Stimulated activated CD4-positive, alpha-beta T cell treated with anti-CD3 and anti-CD28 coated beads, Interleukin-12 subunit alpha, Interleukin-12 subunit beta, amount 100 ng/mL, for 4 hours (primary cell): Measurements from ENCODE around the gene EOMES.

Source experiments
- DNase-seq: peaks from one replicate; pipeline ENCODE4 v3.0.0-alpha.2; 2020

EOMES gene

GRCh38 chr3:27678234-27678633, 43.9 kb downstream of the EOMES start:
- DNase-seq, result no peak

DNA sequence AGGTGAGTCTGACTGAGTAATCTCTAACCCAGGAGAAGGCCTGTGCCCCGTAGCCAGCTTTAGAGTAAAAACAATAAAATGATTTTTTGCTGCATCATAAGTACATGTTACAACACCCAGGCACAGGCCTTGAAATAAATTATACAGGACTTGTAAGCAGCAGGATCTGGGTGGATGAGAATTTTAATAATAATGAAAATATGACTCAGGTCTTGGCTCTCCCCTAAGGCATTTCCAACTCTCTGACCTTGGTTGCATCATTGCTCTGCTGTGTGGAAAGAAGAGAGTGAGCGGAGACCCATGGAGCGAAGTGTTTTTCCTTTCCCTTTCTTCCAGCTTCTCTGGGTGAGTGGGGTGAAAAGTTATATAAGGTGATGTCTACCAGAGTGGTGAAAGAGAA, 44.6 kb downstream of the EOMES start:
- DNase-seq, result no peak

GRCh38 chr3:27675287-27675686, 46.8 kb downstream of the EOMES start:
- no peak for DNase-seq

DNA sequence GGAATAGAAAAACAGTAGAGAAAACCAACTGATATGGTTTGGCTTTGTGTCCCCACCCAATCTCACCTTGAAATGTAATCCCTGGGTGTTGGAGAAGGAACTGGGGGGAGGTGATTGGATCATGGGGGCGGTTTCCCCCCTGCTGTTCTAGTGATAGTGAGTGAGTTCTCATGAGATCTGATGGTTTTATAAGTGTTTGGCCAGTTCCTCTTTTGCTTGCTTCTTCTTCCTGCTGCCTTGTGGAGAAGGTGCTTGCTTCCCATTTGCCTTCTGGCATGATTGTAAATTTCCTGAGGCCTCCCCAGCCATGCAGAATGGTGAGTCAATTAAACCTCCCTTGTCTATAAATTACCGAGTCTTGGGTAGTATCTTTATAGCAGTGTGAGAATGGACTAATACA, 48.4 kb downstream of the EOMES start:
- DNase-seq, result no peak

GRCh38 chr3:27671101-27671500, 51.0 kb downstream of the EOMES start:
- no peak for DNase-seq

DNA sequence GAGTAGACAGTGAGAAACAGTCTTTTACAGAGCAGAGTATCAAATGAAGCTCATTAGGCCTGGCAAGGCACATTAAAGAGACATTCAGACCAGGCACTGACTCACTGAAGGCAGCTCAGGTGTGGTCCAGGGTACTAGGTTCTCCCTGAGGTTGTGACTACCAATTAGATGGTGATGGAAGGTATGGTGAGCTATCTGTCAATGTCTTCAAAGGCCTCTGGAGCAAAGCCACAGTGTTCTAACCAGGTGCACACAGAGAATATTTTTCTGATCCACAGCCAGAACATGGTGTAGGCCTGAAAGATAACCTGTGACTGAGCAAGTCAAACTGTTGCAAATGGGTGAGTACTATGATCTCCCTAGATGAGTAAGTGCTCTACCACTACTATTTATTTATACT, 51.5 kb downstream of the EOMES start:
- no peak for DNase-seq

DNA sequence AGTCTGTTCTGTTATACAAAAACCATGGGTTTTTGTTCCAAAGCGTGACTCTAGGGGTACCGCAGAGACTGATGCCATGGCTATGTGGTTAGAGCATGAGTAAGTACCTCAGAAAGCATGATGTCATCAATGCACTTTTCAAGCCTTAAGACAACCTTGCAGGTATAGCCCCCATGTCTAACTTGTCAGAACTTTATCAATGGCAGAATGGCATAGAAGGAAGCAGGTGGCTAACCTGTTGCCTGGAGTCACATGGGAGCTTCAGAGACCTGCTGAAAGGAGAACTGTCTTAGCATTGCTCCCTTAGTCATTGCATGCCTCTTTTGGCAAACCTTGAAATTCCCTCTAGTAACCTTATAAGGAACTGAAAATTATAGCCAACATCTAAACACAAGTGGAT, 52.5 kb downstream of the EOMES start:
- DNase-seq, result no peak

DNA sequence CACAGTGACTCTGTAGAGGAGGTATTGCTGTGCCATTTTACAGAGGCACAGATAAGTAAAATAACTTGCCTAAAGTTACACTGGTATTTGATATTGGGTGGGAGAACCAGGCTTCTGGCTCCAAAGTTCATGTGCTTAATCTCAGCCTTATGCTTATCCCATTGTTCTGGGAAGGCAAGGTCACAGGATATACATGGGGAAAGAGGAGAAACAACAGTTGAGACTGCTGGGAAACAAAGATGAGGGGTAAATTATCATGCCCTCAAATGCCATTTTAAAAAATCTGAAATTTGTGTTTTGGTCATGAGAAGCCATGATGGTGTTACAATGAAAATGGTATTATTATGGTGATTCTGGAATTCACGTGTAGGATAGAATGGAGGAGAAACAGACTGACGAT, 54.4 kb downstream of the EOMES start:
- DNase-seq, result no peak

GRCh38 chr3:27666708-27667107, 55.4 kb downstream of the EOMES start:
- DNase-seq, result no peak

DNA sequence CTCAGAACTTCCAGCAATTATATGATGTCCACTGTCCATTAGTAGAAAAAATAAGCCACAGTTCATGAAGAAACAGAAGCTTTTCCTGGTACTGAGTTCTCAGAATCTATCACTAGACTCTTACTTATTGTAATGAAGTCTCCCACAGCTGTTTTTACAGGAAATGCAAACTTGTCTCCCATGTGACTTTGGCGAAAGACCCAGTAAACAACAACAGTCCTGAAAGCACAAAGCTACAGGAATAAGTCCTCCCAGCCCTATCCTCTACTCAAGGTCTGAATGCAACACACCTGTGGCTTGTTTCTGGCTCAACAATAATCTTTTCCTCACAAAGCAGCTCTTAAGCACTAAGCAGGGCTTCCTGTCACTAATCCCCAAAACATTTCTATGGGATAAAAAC, 55.9 kb downstream of the EOMES start:
- no peak for DNase-seq
